ENCODE results near the gene LRRFIP1. TPM values are rescaled to one million over a fixed set of nuclear protein-coding genes. Genes with fewer than 3 reads are reported as not detected.
A peak's percentile ranks its signal among the peaks of the same experiment; 100 is the strongest.
"Not testable (repeated sequence)": the region's sequence is repeated elsewhere in the genome, so short reads cannot be mapped to it uniquely, and the experiment has no call there.

The LRRFIP1 gene
- total RNA-seq, 2 experiments from 2014 or later, result 158 to 164 TPM

DNA sequence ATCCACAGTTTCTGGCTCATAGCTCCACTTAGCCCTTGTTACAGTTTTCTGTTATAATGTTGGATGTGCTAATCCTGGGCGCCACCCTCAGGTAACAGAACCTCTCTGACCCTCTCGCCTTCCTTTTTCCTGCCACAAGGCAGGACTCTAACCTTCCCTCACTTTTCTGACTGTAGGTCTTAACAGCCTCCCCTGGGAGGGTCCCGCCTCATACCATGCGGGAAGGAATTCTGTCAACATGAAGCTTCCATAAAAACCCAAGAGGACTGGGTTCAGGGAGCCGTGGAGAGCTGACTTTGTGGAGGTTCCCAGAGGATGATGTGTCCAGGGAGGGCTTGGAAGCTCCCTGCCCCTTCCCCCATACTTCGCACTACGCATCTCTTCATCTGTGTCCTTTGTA is 25.0 kb upstream of the LRRFIP1 start:
- no peak for DNase-seq
- Mint-ChIP-seq H3K4me3 (no peak overlapping the region), H3K9me3 (no peaks in the 10 kb centered on the region), H3K27ac (peak overlapping the region; percentile 89), H3K27me3 (peaks cover 6% of the 10 kb centered on the region), H3K36me3 (no peaks in the 10 kb centered on the region), H3K4me1 (peaks cover 21% of the 10 kb centered on the region)
- POLR2A ChIA-PET, result interaction anchor here (0.9 kb wide), 1 partner anchor 70 kb away, joined by 3 read pairs; no protein-coding TSS in a partner anchor
- no peak for ATAC-seq (ENCODE audit: low read depth)

DNA sequence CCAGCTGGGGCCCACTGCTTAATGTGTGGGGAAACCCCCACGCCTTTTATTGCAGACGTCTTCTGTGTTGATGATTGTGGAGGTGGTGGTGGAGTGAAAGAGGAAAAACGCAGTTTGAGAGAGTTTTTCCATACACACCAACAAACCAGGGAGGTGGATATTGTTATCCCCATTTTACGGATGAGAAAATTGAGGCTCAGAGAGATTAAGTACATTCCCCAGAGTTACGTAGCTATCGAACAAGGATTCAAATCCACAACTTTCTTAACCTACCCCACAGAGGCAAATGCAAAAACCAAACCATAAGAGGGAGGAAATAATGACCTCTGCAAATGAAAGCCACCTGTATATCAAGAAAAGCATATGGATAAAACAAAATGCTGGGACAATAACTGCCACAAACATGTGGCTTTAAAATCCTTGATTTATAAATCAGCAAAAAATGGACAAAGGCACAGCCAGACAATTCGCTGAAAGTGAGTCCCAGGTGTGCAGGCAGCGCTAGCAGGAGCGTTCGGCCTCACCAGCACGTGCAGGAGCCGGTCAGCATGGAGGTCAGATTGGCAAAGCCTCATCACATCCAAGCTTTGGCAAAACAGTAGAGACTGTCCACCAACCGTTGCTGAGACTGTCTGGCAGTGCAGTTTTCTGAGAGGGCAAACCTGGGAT is 24.2 kb upstream of the LRRFIP1 start:
- ATAC-seq (ENCODE audit: low read depth) (no peak), DNase-seq (peak; percentile 44)
- Mint-ChIP-seq H3K9me3 (no peaks in the 10 kb centered on the region), H3K4me1 (peaks cover 20% of the 10 kb centered on the region), H3K27ac (peak overlapping the region; percentile 89), H3K36me3 (no peaks in the 10 kb centered on the region), H3K27me3 (peaks cover 6% of the 10 kb centered on the region), H3K4me3 (peak overlapping the region; percentile 79)
- POLR2A ChIA-PET, result interaction anchor here (0.9 to 1.8 kb wide), 6 partner anchors 13 to 94 kb away, joined by 3 to 7 read pairs (median 4); partner anchors contain the start of gene RAB17

- peak overlapping the region; percentile 79 for H3K4me3 Mint-ChIP-seq
- H3K36me3 Mint-ChIP-seq, result no peaks in the 10 kb centered on the region
- peaks cover 6% of the 10 kb centered on the region for H3K27me3 Mint-ChIP-seq
- no peaks in the 10 kb centered on the region for H3K9me3 Mint-ChIP-seq
- H3K4me1 Mint-ChIP-seq, result peaks cover 19% of the 10 kb centered on the region
- H3K27ac Mint-ChIP-seq, result peak overlapping the region; percentile 89
- ATAC-seq (ENCODE audit: low read depth) (peak; percentile 97), DNase-seq (no peak)
- POLR2A ChIA-PET, result interaction anchor here (0.6 to 1.8 kb wide), 7 partner anchors 12 to 93 kb away, joined by 3 to 7 read pairs (median 4); partner anchors contain the start of gene RAB17
Measured at GRCh38 chr2:237603718-237604362, 23.5 kb upstream of the LRRFIP1 start.

GRCh38 chr2:237604391-237604790 is 23.0 kb upstream of the LRRFIP1 start:
- POLR2A ChIA-PET, result interaction anchor here (0.6 to 1.8 kb wide), 7 partner anchors 12 to 93 kb away, joined by 3 to 7 read pairs (median 4); partner anchors contain the start of gene RAB17
- H3K4me1 Mint-ChIP-seq, result peaks cover 19% of the 10 kb centered on the region
- peaks cover 6% of the 10 kb centered on the region for H3K27me3 Mint-ChIP-seq
- H3K9me3 Mint-ChIP-seq, result no peaks in the 10 kb centered on the region
- no peak overlapping the region for H3K4me3 Mint-ChIP-seq
- no peak overlapping the region for H3K27ac Mint-ChIP-seq
- DNase-seq (no peak), ATAC-seq (ENCODE audit: low read depth) (no peak)
- no peaks in the 10 kb centered on the region for H3K36me3 Mint-ChIP-seq

GRCh38 chr2:237604960-237605359 is 22.4 kb upstream of the LRRFIP1 start:
- Mint-ChIP-seq H3K36me3 (no peaks in the 10 kb centered on the region), H3K9me3 (no peaks in the 10 kb centered on the region), H3K27ac (peak overlapping the region; percentile 52), H3K4me3 (no peak overlapping the region), H3K27me3 (peaks cover 5% of the 10 kb centered on the region), H3K4me1 (peaks cover 19% of the 10 kb centered on the region)
- POLR2A ChIA-PET, result interaction anchor here (1.2 to 1.8 kb wide), 2 partner anchors 68 to 88 kb away, joined by 4 to 7 read pairs; no protein-coding TSS in a partner anchor
- ATAC-seq (ENCODE audit: low read depth) (no peak), DNase-seq (no peak)

- H3K9me3 Mint-ChIP-seq; H3K4me3 Mint-ChIP-seq; DNase-seq; POLR2A ChIA-PET; H3K36me3 Mint-ChIP-seq; H3K27ac Mint-ChIP-seq; H3K27me3 Mint-ChIP-seq; ATAC-seq (ENCODE audit: low read depth): not testable (repeated sequence)
- peaks cover 19% of the 10 kb centered on the region for H3K4me1 Mint-ChIP-seq
Measured at GRCh38 chr2:237606522-237606921, 20.9 kb upstream of the LRRFIP1 start.

GRCh38 chr2:237612527-237613357 is 14.6 kb upstream of the LRRFIP1 start:
- Mint-ChIP-seq H3K27ac (no peak overlapping the region), H3K4me1 (peaks cover 26% of the 10 kb centered on the region), H3K9me3 (no peaks in the 10 kb centered on the region), H3K4me3 (no peak overlapping the region), H3K36me3 (peaks cover 3% of the 10 kb centered on the region), H3K27me3 (peaks cover 2% of the 10 kb centered on the region)
- DNase-seq (no peak), ATAC-seq (ENCODE audit: low read depth) (no peak)
- POLR2A ChIA-PET, result interaction anchor here (0.5 to 1.0 kb wide), 2 partner anchors 79 to 339 kb away, joined by 3 read pairs; no protein-coding TSS in a partner anchor

DNA sequence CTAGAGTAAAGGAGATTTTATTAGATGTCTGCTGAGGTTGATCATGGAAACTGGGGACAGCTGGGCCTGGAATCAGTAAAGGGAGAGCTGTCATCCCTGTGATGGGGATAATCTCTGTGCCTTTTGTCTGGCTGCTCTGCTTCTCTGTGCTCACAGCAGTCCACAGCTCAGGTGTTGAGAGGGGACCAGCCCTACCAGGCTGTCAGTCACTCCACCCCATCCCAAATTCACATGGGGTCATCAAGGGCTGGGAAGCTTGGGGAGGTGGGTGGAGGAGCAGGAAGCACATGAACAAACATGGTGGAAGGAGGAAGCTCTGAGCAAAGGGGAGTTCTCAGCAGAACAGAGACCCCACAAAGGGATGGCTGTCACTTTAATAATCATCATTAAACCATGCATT is 13.7 kb upstream of the LRRFIP1 start:
- POLR2A ChIA-PET, result interaction anchor here (0.5 kb wide), 1 partner anchor 338 kb away, joined by 3 read pairs; no protein-coding TSS in a partner anchor
- ATAC-seq (ENCODE audit: low read depth) (peak; percentile 25), DNase-seq (no peak)
- H3K4me1 Mint-ChIP-seq, result peaks cover 26% of the 10 kb centered on the region
- peaks cover 3% of the 10 kb centered on the region for H3K36me3 Mint-ChIP-seq
- peaks cover 2% of the 10 kb centered on the region for H3K27me3 Mint-ChIP-seq
- H3K27ac Mint-ChIP-seq, result no peak overlapping the region
- H3K9me3 Mint-ChIP-seq, result no peaks in the 10 kb centered on the region
- H3K4me3 Mint-ChIP-seq, result no peak overlapping the region

DNA sequence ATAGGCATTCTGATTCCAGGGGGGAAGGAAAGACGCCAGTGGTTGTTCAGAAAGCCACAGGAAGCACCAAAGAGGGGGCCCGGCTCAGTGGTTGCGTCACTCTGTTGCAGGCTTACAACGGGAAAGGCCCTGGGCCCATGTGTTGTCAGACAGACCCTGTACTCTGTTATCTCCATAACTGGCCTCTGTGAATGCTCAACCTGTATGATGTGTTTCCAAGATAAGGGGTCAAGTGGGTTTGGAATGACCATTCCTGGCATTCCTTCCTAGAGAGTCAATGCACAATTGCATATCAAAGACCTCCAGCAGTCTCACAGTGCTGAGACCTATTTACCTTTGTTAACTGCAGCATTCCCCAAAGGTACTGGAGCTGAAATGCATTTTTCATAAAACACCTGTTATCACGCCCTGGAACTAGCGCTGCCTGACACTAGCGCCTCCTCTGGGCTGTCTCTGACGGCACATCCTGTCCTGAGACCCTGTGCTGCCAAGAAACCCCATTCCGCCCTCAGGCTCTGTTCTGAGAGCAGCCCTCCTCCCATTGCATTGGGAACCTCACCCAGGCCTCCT is 13.2 kb upstream of the LRRFIP1 start:
- H3K4me1 Mint-ChIP-seq, result peaks cover 26% of the 10 kb centered on the region
- ATAC-seq (ENCODE audit: low read depth) (no peak), DNase-seq (no peak)
- POLR2A ChIA-PET, result no interaction called here
- H3K36me3 Mint-ChIP-seq, result peaks cover 3% of the 10 kb centered on the region
- H3K27ac Mint-ChIP-seq, result no peak overlapping the region
- peaks cover 2% of the 10 kb centered on the region for H3K27me3 Mint-ChIP-seq
- H3K4me3 Mint-ChIP-seq, result no peak overlapping the region
- no peaks in the 10 kb centered on the region for H3K9me3 Mint-ChIP-seq

- Mint-ChIP-seq H3K27me3 (no peaks in the 10 kb centered on the region), H3K4me1 (peaks cover 26% of the 10 kb centered on the region), H3K4me3 (no peak overlapping the region), H3K36me3 (peaks cover 3% of the 10 kb centered on the region), H3K27ac (no peak overlapping the region), H3K9me3 (no peaks in the 10 kb centered on the region)
- DNase-seq (no peak), ATAC-seq (ENCODE audit: low read depth) (no peak)
- POLR2A ChIA-PET, result interaction anchor here (0.8 kb wide), 1 partner anchor 12 kb away, joined by 3 read pairs; no protein-coding TSS in a partner anchor
Measured at GRCh38 chr2:237615631-237616249, 11.6 kb upstream of the LRRFIP1 start.

- Mint-ChIP-seq H3K4me3 (no peak overlapping the region), H3K27me3 (no peaks in the 10 kb centered on the region), H3K9me3 (no peaks in the 10 kb centered on the region), H3K36me3 (peaks cover 3% of the 10 kb centered on the region), H3K27ac (no peak overlapping the region), H3K4me1 (peaks cover 26% of the 10 kb centered on the region)
- DNase-seq (no peak), ATAC-seq (ENCODE audit: low read depth) (no peak)
- POLR2A ChIA-PET, result interaction anchor here (0.8 kb wide), 1 partner anchor 13 kb away, joined by 3 read pairs; no protein-coding TSS in a partner anchor
Measured at GRCh38 chr2:237616373-237616733, 11.0 kb upstream of the LRRFIP1 start.

- POLR2A ChIA-PET, result no interaction called here
- peaks cover 3% of the 10 kb centered on the region for H3K36me3 Mint-ChIP-seq
- DNase-seq (no peak), ATAC-seq (ENCODE audit: low read depth) (peak; percentile 41)
- no peaks in the 10 kb centered on the region for H3K27me3 Mint-ChIP-seq
- H3K4me3 Mint-ChIP-seq, result peak overlapping the region; percentile 32
- H3K27ac Mint-ChIP-seq, result no peak overlapping the region
- H3K9me3 Mint-ChIP-seq, result no peaks in the 10 kb centered on the region
- peaks cover 26% of the 10 kb centered on the region for H3K4me1 Mint-ChIP-seq
Measured at GRCh38 chr2:237616734-237617586, 10.4 kb upstream of the LRRFIP1 start.
